Mammary epithelial cell (primary cell): ENCODE results near the gene TCF7L1.

Source experiments
- CTCF ChIP-seq, 2 donors: IDR thresholded peaks in 1 of 2; conservative IDR thresholded peaks in 1 of 2; 2 replicates each; pipeline ENCODE4 v1.5.1; 2011 to 2012; ENCODE audit warnings: inconsistent platforms in 2 of 2, low read length in 2 of 2, mild to moderate bottlenecking in 2 of 2, control low read depth in 1 of 2, low read depth in 1 of 2; ENCODE audit not compliant: insufficient read depth in 1 of 2; ENCODE audit errors: extremely low read depth in 1 of 2
- EZH2 ChIP-seq: IDR thresholded peaks from 2 replicates; pipeline ENCODE4 v1.6.1; 2012; ENCODE audit warnings: low read length, inconsistent platforms, borderline replicate concordance

- TF ChIP-seq CTCF (conservative IDR thresholded peaks at IDR 0.05 in 1 of 2, IDR thresholded peaks at IDR 0.05 in 1 of 2; ENCODE audit: extremely low read depth in 1 of 2, insufficient read depth in 1 of 2, low read depth in 1 of 2, low read length in 2 of 2), result no peak
- no peak for TF ChIP-seq EZH2
Observed at GRCh38 chr2:85357736-85358135, 224.5 kb downstream of the TCF7L1 start.
